Suppressor macrophage treated with lipopolysaccharide for 4 hours (primary cell): ENCODE data around the gene ATG5.

Experiments used
- DNase-seq: peaks from one replicate; pipeline ENCODE4 v3.0.0-alpha.2; 2020

Gene ATG5

DNA sequence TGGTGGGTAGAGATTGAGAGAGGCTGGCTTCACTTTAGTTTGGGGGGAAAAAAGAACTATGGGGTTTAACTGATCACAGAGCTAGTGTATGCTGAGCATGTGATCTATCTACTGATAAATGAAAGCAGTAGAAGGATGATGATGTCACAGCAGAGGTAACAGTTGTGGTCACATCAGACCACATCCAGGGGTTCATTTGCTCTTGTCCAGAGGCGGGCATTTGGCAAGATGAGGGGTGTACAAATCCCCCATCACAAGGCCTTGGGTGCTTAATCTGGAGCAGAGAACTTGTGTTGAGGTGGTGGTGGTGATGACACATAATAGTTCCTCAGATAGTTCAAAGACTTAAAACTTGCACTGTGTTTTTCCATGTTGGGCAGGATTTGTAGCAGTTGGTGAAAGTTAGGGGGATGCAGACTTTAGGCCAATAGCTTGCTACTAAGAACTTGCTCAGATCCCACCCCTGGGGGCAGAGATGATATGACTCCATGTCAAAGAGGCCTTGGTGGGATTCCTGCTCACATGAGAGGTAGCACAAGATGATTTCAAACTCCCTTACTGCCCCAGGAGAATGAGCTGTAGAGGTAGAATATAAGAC lies 176.0 kb downstream of the ATG5 start:
- no peak for DNase-seq

DNA sequence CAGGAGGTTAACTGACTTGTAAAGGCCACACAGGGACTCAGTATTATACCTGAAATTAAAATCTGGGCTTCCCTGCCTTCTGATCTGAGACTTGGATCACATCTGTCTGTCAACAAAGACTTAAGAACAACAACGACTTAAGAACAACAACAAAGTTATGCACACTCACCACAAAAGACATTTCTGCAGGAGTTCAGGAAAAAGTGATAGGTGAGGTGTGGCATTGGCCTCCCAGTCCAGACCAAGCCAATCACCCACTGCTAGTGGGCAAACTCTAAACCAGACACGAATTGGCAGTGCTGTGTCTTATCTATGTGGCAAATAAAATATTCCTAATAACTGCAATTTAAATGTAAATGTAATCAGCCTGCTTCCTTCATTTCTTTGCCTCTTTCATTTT lies 178.1 kb downstream of the ATG5 start:
- DNase-seq = no peak

DNA sequence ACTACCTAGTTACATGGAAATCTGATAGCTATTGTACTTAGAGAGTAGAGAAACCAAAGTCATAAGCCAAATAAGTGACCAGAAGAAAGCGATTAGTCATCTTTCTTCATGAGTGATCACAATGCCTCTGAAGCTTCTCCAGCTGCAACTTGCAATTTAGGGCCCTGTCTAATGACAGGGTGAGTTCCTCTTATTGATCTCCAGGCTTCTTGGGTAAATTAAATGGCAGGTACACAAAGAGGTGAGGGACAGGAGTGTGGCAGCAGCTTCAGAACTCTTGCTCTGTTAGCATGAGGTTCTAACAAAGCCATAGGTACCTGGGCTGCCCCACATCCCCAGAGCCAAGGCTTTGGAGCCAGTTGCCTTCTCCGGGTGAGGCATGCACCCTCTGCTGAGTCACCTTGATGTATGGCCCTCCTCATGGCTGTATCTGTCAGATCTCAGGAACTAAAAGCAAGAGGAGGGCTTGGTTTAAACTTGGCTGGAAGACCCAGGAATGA lies 178.7 kb downstream of the ATG5 start:
- no peak for DNase-seq

DNA sequence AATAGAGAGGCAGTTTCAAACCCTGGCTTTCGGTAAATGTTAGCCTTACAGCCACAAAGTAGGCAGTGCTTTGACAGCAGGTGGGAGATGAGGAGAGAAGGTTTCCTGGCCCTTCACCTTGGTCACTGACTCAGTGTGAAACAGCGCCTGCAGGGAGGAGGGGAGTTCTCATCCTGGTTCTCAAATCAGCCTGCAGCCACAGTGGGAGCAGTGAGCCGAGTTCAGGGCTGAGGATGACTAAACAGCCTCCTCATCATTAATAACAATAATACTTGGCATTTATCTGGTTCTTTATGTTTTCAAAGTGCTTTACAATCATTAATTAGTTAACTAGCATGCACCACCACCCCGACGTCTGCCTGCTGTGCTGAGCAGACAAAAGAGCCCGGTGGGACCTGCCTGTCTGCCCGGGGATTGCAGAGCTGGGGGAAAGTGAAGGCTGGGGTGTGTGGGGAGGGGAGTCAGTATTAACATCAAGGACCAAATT lies 179.8 kb downstream of the ATG5 start:
- no peak for DNase-seq

DNA sequence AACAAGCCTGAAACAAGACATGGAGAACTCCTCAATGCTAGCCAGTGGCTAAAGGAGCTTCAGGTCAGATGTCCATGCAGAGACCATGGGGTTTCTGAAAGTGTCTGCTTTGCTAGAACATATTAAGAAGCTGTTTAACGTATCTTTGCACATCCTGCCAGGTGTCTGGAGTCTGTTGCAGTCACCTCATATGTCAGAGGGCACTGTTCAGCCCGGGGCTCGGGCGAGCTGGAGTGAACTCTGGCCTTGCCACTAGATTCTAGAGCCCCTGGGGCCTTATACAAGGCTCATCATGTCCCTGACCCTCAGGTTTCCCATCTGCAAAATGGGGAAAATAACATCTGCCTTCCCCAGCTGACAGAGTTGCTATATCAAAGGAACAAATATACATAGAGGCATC lies 180.4 kb downstream of the ATG5 start:
- DNase-seq = no peak

DNA sequence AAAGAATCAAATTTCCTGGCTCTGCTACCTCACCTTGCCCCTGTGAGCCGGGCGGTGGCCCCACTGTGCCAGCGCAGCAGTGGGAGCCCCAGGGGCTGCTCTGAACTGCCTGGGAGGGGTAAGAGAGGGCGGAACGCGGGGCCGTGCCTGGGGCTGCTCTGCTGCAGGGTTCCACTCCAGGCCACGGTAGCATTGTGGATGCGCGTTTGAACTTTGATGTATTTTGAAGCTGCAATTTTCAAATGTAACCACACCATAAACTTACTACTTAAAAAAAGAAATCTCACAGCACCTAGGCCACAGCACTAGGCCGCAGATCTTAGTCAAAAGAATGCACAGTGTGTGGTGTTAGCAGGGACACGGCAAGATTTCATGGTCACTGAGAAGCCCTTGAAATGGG lies 181.9 kb downstream of the ATG5 start:
- DNase-seq = no peak

DNA sequence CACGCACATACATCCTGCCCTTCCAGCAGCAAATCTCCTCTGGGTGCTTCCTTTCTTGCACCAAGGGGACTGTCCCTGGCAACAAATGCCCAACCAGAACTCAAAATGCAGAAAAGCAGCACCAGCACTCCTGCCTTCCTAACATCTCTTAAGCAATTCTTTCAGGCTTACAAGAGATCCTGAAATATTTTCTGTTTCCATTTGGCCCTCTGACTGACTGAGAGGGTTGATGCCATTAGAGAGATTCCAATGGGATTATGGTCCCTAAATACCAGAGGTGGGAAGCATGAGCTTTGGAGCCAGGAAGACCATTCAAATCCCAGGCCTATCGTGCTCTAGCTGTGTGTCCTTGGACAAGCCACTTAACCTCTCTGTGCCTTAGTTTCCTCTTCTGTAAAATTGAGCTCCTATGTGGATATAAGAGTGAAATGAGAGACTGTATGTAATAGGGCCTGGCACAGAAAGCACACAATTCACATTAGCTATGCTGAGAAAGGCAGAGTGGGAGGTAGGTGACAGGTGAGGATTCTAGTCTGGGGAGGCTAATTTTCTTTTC lies 182.6 kb downstream of the ATG5 start:
- DNase-seq = peak; percentile 40

DNA sequence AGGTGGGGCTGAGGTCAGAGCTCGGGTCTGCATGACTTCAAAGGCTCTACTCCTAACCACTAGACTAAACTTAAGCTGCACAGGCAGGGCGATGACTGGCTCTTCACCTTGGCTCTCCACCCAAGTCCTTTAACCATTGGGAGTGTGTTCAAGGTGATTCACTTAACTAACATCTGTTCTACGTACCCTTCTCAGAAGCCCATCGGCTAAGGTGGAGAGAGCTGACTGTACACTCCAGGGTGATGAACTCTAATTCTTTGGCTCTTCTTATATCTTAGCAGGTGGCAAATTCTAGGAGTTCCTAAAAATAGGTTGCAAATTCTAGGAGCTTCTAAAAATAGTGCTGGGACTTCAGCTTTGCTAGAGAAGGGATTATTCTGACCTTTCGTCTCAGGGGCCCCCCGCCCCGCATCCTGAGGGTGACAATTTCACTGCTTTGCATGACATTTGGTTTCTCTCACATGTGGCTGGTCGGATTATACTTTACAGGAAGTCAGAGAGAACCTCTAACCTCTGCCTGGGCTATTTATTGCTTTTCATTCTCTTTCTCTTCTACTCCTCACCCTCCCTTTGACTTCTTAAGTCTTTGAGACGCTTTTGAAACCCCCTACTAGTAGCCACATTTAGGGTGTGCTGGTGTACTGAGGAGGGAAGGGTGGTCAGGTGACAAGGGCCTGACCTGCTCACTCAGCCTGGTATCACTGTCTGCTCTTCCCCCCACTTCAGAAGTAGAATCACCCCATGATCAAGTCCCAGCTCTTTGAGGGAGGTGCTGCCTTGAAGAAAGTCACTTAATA lies 183.9 kb downstream of the ATG5 start:
- DNase-seq = no peak

DNA sequence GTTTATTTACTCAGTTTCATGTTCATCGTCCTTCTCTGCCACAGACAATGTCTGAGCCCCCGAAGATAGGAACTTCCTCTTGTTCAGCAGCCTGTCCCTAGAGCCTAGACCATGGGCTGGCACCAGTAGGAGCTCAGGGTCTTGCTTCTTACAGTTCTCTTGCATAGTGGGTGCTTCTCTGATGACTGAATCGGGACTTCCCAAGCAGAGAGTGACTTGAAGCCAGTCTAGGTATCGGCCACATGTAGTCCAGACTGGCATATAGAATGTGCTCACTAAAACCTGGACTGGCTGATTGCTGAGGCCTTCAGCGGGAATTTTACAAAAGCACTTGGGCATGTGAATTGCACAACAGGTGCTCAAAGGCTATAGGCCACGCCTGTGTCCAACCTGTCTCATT lies 187.4 kb downstream of the ATG5 start:
- no peak for DNase-seq

DNA sequence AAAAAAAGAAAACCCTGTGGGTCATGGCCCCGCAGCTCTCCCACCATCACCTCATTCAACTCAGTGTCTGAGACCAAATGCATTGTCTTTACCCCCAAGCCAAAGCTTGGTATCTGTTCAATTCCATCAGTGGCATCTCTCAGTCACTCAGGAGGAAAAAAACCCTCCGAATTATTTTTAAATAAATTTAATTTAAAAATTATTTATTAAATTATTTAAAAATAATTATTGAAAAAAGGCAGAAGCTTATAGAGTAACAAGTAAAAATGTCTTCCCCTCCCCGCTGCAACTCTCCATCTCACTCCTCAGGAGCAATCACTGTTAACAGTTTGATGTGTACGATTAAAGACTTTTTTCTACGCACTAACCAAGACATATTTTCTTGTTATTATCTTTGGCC lies 188.7 kb downstream of the ATG5 start:
- DNase-seq = no peak

DNA sequence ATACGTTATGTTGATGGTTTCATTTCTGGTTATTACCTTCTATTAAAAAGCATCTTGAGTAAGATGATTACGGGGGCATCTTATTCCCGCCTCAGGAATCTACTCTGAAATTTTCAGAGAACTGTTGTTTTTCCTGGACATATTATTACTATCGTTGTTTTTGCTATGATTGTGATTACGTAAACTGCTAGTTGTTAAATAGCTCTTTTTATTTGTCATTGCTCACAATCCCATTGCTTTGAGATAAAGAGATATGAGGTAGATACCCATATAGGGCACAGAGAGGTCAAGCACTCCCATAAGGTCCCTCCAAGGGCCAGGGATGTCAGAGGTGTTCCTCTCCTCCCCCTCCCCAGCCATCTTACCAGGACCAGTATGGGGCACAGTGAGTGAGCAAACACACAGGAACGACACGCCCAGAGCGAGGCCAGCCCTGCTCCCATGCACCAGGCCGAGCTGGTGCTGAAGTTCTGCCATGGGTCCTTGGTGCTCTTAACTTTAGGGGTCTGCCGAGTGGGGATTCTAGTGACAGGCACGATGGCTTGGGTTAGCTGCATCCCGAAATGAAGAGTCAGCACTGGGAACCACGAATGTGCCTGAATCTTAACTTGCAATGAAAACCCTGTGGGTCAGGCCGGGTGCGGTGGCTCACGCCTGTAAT lies 189.5 kb downstream of the ATG5 start:
- DNase-seq = no peak

DNA sequence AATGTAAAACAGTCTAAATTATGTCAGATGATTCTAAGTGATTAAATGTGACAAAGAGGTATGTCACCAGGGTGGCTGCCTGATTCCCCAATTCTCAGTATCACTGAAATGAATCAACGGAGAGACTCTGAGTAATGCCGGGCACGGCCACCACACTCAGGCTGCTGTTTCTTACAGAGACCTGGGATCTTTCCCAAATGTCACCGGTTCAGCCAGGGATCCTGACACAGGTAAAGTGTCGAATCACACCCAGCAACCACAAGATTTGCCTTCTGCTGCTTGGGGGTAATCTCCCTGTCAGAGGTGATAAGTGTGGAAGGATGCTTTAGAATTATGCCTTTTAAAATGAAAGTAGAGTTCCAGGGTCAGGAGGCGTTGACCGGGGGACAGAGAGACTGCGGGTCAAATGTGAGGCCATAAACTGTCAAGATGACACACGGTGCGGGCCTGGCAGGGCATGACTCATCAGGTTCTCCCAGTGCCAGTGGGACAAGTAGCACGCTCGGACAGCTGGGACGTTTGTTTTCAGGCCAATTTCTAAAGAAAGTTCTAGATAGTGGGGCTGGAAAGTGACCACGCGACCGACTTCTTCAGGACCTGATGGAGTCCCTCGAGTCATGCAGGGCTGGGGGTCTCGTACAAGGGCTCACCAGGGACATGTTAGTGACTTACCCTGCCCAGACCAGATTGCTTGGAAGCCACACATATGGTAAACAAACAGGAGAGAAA lies 190.5 kb downstream of the ATG5 start:
- DNase-seq = peak; percentile 72
